Glutamatergic neuron (in vitro differentiated cells): Measurements from ENCODE around the gene FCMR. TPM values are rescaled to one million over a fixed set of nuclear protein-coding genes. Genes with fewer than 3 reads are reported as not detected.

Experiments
- DNase-seq: peaks from one replicate; pipeline ENCODE4 v3.0.0; 2022
- H3K27ac Mint-ChIP-seq: one replicate; pipeline ENCODE4 v1.8.0; 2020; ENCODE audit warnings: mild to moderate bottlenecking, mixed read lengths, inconsistent platforms; ENCODE audit not compliant: unreplicated experiment
- H3K27me3 Mint-ChIP-seq: one replicate; pipeline ENCODE4 v1.8.0; 2020; ENCODE audit warnings: mild to moderate bottlenecking, moderate library complexity, mixed read lengths, inconsistent platforms; ENCODE audit not compliant: unreplicated experiment
- H3K36me3 Mint-ChIP-seq: one replicate; pipeline ENCODE4 v1.8.0; 2020; ENCODE audit warnings: mild to moderate bottlenecking, mixed read lengths, inconsistent platforms; ENCODE audit not compliant: unreplicated experiment
- H3K4me1 Mint-ChIP-seq: one replicate; pipeline ENCODE4 v1.8.0; 2020; ENCODE audit warnings: mild to moderate bottlenecking, low read depth, mixed read lengths, inconsistent platforms; ENCODE audit not compliant: unreplicated experiment
- H3K4me3 Mint-ChIP-seq: one replicate; pipeline ENCODE4 v1.8.0; 2020; ENCODE audit warnings: mild to moderate bottlenecking, mixed read lengths, inconsistent platforms; ENCODE audit not compliant: unreplicated experiment
- H3K9me3 Mint-ChIP-seq: one replicate; pipeline ENCODE4 v1.8.0; 2020; ENCODE audit warnings: mild to moderate bottlenecking, moderate library complexity, mixed read lengths, inconsistent platforms; ENCODE audit not compliant: unreplicated experiment
- total RNA-seq: library from RNA; stranded (reverse); fragmentation: NEBNext Ultra II Directional; extraction: Animal tissue kit (Norgen Biotek cat#: 25700); gene quantifications from one replicate; pipeline ENCODE4 v1.2.1, GENCODE V29; 2021; ENCODE audit not compliant: unreplicated experiment
- TF ChIP-seq, protein P1 (sequence below): fragments of 200-600 bp; sonication (generic); IDR thresholded peaks from one replicate; pipeline ENCODE4 v1.5.0; 2021; ENCODE audit not compliant: partially characterized antibody, unreplicated experiment

Gene FCMR
- total RNA-seq, 1 donor from 2014 or later = not detected

DNA sequence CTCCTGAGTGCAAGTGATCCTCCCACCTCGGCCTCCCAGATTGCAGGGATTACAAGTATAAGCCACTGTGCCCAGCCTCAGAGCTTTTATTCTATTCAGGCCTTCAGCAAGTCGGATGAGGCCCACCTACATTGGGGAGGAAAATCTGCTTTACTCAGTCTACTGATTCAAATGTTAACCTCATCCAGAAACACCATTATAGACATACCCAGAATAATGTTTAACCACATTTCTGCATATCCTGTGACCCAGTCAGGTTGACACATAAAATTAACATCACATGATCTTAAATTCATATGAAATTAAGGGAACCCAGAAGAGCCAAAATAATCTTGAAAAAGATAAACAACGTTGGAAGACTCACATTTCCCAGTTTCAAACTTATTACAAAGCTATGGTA lies 41.4 kb downstream of the FCMR start:
- no peaks in the 10 kb centered on the region for H3K27me3 Mint-ChIP-seq

DNA sequence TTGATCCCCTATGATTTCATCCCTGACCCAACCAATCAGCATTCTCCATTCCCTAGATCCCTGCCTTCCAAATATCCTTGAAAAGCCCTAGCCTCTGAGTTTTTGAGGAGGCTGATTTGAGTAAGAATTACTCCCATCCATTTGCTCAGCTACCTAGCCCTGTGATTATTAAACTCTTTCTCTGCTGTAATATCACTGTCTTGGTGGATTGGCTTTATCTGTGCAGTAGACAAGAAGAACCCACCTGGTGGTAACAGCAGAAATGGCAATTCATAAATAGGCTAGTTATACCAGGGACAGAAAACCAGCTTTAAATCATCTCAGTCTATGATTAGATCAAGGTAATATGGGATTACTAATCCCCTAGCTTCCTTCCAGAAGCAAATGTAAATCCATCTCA lies 43.3 kb downstream of the FCMR start:
- Mint-ChIP-seq H3K4me1 (no peaks in the 10 kb centered on the region), H3K27me3 (no peaks in the 10 kb centered on the region), H3K36me3 (peaks cover 4% of the 10 kb centered on the region), H3K4me3 (no peak overlapping the region), H3K9me3 (peaks cover 2% of the 10 kb centered on the region), H3K27ac (no peak overlapping the region)
- TF ChIP-seq, protein P1, sequence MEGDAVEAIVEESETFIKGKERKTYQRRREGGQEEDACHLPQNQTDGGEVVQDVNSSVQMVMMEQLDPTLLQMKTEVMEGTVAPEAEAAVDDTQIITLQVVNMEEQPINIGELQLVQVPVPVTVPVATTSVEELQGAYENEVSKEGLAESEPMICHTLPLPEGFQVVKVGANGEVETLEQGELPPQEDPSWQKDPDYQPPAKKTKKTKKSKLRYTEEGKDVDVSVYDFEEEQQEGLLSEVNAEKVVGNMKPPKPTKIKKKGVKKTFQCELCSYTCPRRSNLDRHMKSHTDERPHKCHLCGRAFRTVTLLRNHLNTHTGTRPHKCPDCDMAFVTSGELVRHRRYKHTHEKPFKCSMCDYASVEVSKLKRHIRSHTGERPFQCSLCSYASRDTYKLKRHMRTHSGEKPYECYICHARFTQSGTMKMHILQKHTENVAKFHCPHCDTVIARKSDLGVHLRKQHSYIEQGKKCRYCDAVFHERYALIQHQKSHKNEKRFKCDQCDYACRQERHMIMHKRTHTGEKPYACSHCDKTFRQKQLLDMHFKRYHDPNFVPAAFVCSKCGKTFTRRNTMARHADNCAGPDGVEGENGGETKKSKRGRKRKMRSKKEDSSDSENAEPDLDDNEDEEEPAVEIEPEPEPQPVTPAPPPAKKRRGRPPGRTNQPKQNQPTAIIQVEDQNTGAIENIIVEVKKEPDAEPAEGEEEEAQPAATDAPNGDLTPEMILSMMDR = no peak
- DNase-seq = no peak

More for the DNA sequence above, 41.4 kb downstream of the FCMR start:
- TF ChIP-seq, protein P1 = no peak
- Mint-ChIP-seq H3K9me3 (peaks cover 2% of the 10 kb centered on the region), H3K27ac (no peak overlapping the region), H3K36me3 (peaks cover 4% of the 10 kb centered on the region), H3K4me3 (no peak overlapping the region), H3K4me1 (no peaks in the 10 kb centered on the region)
- DNase-seq = no peak

DNA sequence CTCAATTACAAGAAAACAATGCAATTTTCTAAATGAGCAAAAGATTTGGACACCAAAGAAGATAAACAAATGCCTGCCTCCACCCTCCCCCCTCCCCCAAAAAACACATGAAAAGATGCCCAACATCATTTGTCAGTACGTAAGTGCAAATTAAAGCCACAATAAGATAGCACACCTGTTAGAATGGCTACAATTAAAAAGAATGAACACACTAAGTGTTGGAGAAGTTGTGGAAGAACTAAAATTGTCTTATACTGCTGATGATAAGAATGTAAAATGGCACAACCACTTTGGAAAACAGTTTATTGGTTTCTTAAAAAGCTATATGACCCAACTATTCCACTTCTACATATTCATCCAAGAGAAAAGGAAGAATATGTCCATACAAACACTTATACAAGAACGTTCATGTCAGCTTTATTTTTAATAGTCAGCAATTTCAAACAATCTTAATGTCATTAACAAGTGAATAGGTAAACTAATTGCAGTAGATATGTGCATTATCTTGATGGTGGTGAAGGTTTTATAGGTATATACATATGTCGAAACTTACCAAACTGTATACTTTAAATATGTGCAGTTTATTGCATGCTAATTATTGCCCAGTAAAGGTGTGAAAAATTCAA lies 45.9 kb downstream of the FCMR start:
- no peak overlapping the region for H3K27ac Mint-ChIP-seq
- peaks cover 2% of the 10 kb centered on the region for H3K9me3 Mint-ChIP-seq
- no peak for DNase-seq
- TF ChIP-seq, protein P1 = no peak
- no peaks in the 10 kb centered on the region for H3K27me3 Mint-ChIP-seq
- H3K4me3 Mint-ChIP-seq = no peak overlapping the region
- no peaks in the 10 kb centered on the region for H3K4me1 Mint-ChIP-seq
- H3K36me3 Mint-ChIP-seq = peaks cover 4% of the 10 kb centered on the region

DNA sequence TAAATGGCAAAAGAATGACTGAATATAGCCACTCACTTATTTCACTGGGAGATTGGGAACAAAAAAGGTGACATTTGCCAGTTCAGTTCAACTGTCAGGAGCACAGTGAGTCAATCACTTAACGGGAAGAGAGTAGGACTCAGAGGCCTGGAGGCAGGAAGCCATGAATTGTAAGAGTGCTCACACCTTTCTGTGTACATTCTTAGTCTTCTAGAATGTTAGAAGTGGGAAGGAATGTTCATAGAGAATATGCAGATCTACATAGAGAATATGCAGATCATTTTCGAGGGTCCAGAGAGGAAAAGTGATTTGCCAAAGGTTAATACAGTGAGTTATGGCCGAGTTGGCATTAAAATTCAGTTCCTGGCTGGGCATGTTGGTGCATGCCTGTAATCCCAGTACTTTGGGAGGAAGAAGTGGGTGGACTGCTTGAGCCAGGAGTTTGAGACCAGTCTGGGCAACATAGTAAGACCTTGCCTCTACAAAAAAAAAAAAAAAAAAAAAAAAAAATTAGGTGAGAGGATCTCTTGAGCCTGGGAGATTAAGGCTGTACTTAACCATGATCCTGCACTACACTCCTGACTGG lies 48.0 kb downstream of the FCMR start:
- Mint-ChIP-seq H3K36me3 (peaks cover 4% of the 10 kb centered on the region), H3K9me3 (peaks cover 3% of the 10 kb centered on the region), H3K27ac (no peak overlapping the region), H3K4me1 (no peaks in the 10 kb centered on the region), H3K27me3 (no peaks in the 10 kb centered on the region), H3K4me3 (no peak overlapping the region)
- TF ChIP-seq, protein P1 = no peak
- no peak for DNase-seq

DNA sequence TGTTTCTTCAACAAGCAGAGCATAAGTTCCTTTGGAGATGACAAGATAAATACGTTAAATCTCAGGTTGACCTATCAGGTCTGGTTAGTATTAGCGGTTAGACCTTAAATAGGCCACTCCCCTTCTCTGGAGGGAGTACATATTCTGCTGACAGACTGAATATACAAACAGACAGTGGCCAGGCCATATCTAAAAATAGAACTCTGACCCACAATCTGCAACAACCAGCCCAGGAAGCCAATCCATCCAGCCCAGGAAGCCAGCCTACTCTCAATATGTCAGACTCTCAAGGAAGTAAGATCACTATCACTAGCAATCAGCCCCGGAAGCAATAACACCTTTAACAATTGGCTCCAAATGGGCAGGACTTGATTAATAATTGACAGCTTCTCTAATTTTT lies 49.6 kb downstream of the FCMR start:
- Mint-ChIP-seq H3K27ac (no peak overlapping the region), H3K4me1 (no peaks in the 10 kb centered on the region), H3K27me3 (peaks cover 2% of the 10 kb centered on the region), H3K9me3 (peaks cover 1% of the 10 kb centered on the region), H3K36me3 (no peaks in the 10 kb centered on the region), H3K4me3 (no peak overlapping the region)
- no peak for DNase-seq
- TF ChIP-seq, protein P1 = no peak
